GM18517 (cell line): Measurements from ENCODE around the gene C1orf94.

Experiments used
- ATAC-seq: cut with Tn5 transposase; IDR thresholded peaks from one replicate; pipeline ENCODE4 v1.9.1; 2021; ENCODE audit warnings: mild to moderate bottlenecking, moderate library complexity; ENCODE audit not compliant: unreplicated experiment

Gene C1orf94, protein sequence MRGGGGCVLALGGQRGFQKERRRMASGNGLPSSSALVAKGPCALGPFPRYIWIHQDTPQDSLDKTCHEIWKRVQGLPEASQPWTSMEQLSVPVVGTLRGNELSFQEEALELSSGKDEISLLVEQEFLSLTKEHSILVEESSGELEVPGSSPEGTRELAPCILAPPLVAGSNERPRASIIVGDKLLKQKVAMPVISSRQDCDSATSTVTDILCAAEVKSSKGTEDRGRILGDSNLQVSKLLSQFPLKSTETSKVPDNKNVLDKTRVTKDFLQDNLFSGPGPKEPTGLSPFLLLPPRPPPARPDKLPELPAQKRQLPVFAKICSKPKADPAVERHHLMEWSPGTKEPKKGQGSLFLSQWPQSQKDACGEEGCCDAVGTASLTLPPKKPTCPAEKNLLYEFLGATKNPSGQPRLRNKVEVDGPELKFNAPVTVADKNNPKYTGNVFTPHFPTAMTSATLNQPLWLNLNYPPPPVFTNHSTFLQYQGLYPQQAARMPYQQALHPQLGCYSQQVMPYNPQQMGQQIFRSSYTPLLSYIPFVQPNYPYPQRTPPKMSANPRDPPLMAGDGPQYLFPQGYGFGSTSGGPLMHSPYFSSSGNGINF

GRCh38 chr1:34176830-34177603 lies at the start of gene C1orf94:
TSS of gene C1orf94 (plus strand) at chr1:34176907. CDS start at chr1:34177790, 883 bp downstream.
- no peak for ATAC-seq

GRCh38 chr1:34127006-34128000 lies 49.4 kb upstream of the C1orf94 start:
- ATAC-seq = no peak

DNA sequence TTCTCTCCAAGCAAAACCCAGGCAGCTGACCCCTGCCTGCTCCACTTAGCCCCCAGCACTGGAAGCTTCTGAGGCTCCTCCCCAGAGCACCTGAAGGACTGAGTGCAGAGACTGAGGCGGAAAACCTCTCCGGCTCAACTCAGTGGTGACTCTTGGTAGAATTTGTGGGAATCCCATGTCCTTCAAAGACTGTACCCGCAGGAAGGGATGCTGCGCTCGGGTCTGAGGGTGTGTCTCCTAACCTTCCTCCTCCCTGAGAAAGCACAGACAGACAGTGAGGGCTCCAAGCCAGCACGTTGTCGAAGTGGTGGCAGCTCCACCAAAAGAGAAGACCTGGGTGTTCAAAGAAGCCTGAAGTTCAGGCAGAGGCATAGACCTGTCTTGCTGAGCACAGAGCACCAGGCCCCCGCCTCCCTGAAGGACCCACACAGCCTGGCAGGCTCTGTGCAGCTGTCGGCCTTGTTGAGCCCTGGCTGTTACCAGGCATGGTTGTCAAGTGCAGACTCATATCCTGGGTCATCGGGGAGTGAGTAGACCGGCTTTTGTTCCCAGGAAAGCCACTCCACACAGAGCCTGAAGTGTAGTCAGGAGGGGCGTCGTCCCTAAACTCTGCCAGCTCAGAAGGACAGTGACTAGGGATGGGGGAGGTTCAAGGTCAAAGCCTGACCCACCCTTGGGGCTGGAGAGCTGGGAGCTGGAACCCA lies 48.4 kb upstream of the C1orf94 start:
- ATAC-seq = no peak

DNA sequence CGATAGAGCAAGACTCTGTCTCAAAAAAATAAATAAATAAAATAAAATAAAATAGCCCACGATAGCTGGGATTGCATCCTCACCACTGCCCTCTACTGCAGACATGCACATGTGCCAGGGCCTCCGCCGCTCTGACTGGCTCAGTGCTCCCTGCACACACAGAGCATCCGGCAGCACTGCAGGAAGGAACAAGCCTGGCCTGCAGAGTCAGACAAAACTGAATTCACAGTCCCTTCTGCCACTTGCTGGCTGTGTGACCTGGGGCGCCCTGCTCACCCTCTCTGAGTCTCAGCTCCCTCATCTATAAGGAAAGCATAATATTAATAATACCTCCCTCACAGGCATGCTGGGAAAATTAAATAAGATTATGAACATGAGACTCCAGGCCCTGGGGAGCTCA lies 47.1 kb upstream of the C1orf94 start:
- no peak for ATAC-seq

DNA sequence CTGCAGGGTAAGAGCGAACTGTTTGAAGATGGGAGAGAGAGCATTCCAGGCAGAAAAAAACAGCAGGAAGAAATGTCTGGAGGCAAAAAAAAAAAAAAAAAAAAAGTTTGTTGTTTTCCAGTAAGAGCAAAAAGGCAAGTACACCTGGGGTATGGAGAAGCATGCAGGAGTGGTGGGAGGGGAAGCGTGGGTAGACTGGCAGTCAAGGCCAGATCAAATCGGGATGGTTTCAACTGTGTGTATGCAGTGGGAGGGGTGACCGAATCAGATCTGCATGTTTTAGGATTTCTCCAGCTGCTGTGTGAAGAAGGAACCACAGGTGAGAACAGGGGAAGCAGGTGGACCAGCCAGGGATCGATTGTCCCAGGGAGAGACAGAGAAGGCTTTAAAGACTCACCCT lies 46.4 kb upstream of the C1orf94 start:
- ATAC-seq = no peak

DNA sequence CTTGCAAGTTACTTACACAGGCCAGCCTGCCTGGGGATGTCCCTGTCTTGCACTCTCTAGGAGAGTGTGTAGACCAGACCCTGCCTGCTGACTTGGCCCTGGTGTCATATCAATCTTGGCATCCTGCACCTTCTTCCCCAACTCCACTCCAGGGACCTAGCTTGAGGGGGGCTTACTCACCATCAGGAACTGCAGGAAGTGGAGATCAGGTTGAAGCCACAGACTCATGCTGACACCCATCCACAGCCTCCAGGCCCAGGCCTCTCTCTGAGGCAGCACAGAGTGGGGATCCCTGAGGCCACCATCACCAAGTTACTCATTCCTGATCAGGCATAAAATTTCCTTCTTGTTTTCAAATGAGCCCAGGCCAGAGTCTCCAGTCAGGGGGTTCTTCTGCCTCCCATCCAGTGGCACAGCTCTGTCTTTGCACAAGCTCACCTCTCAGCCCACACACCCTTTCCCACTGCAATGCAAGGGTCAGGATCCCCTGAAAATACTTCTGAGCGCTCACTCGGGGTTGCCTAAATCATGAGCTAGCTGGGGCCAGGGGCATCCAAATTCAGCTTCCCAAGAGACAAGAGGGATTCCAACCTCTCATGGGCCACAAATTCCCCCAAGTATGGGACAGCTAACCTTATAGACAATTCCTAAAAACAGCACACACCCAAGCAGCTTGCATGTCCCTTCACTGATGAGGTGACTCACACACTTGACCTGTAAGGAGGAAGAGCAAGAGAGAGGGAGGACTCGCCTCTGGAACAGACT lies 45.1 kb upstream of the C1orf94 start:
- ATAC-seq = no peak

GRCh38 chr1:34132161-34132420 lies 44.6 kb upstream of the C1orf94 start:
- no peak for ATAC-seq

- ATAC-seq = no peak
Measured at GRCh38 chr1:34137411-34137810, 39.3 kb upstream of the C1orf94 start.

DNA sequence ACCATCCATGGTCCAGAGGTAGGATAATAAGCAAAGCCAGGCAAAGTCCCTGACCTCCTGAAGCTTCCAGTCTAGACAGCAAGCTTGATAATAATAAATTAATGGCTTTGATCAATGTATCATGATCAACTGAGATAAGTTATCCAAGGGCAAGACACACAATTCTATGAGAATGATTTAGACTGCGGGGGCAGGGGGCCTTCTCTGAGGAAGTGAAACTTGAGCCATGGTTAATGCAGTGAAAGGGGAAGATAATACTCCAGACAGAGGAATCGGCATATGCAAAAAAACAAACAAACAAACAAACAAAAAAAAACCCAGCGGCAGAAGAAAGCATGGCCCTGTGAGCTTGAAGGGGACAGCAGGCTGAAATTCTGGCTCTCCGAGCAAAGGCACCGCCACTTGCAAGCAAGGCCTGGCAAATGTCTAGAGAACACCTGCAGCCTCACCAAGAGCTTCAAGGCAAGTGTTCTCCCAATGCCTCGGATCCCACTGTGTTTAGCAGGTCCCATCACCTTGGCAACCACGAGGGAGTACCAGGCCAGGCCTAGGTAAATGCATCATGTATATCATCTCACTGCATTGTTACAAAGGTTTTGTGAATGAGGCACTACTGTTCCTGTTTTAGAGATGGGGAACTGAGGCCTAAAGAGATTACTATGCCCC lies 36.6 kb upstream of the C1orf94 start:
- ATAC-seq = no peak

DNA sequence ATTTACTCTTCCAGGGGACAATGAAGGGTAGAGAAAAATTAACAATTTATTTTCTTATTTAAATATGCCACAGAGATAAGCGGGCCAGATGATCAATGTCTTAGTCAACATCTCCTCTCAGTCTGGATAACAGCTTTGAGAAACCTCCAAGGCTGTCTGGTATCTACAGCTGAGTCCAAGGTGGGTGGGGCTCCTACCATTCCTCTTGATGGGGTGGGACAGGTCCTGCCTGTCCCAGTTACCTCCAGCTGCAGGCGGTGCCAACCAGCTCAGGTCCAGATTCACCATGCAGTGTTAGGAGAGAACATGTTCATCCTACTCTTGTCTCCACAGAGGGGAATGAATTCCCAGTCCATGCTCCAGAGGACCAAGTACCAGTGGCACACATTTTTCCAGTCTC lies 32.7 kb upstream of the C1orf94 start:
- no peak for ATAC-seq

GRCh38 chr1:34144766-34145165 lies 31.9 kb upstream of the C1orf94 start:
- no peak for ATAC-seq

DNA sequence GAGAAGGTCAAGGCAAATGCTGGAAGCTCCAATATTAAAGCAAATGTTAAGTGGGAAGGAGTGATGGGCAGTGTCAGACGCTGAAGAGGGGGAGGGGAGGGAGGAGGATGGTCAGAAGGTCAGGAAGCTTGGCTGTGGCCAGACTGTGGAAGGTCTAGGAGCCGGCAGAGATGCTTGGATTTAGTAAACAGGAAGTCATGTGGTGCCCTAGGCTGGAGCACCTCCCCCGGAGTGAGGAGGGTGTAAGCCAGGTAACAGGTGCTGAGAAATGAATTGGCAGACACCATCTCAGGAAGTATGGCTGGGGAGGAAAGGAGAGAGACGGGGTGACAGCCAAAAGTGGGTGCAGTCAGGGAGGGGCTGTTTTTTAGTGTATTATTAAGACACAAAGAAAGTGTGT lies 29.4 kb upstream of the C1orf94 start:
- ATAC-seq = no peak

- ATAC-seq = no peak
Measured at GRCh38 chr1:34149501-34149900, 27.2 kb upstream of the C1orf94 start.

DNA sequence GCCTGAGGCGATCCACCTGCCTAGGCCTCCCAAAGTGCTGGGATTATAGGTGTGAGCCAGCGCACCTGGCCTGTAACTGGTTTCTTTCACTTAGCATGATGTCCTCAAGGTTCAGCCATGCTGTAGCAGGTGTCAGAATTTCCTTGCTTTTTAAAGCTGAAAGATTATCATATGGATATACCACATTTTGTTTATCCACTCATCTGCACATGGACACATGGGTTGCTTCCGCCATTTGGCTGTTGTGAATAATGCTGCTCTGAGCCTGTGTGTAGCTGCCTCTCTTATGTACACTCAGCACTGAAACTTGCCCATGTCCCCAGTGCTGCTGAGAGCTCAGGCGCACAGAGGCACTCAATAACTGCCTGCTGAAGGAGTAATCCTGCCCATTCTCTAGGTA lies 23.5 kb upstream of the C1orf94 start:
- ATAC-seq = no peak

DNA sequence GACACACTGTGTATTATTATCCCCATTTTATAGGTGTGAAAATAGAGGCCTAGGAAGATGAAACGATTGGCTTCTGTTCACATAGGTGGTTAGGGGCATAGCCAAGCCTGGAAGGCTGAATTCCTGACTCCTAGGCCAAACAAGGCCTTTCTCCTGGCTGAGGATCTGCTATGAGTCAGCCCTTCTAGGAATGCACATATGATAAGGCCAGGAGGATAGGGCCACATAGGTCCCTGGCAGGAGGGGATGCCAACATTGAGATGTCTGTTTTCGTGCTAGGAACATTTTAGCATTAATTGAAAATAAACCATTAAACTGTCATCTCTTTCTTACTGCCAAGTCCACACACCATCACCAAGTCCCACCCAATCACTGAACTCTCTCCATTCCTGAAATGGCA lies 20.8 kb upstream of the C1orf94 start:
- ATAC-seq = no peak

DNA sequence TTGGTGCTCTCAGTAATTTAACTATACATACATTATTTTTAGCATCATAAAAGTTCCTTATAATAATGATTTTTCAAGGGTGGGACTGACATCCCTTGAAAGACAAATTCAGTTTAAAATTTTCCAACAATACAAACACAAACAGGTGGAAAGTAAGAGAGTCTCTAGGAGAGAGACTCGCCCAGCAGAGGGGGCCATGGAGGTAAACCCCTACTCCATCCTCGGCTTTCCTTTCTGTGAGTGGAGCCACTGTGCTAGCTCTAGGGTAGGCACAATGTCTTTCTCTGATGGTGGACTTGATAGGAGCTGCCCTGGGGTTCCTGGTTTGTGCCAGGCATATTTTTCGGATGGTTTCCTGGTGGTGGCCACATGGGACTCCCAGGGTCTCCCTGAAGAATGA lies 20.0 kb upstream of the C1orf94 start:
- no peak for ATAC-seq

- ATAC-seq = no peak
Measured at GRCh38 chr1:34162852-34163766, 13.6 kb upstream of the C1orf94 start.
